A549 (cell line): ENCODE results near the gene IGF2. TPM values are rescaled to one million over a fixed set of nuclear protein-coding genes. Genes with fewer than 3 reads are reported as not detected.
A peak's percentile ranks its signal among the peaks of the same experiment; 100 is the strongest.

ENCODE experiments used
- ATAC-seq, 2 experiments: fragments of 200-7000 bp in 1 of 2; fragments of >200 bp in 1 of 2; cut with Nextera tagmentation in 1 of 2; cut with Tn5 transposase in 1 of 2; 3 replicates each; pipeline versions ENCODE4 v1.8.0 to v1.9.1; 2018 to 2020; ENCODE audit warnings: mild to moderate bottlenecking in 1 of 2, moderate library complexity in 1 of 2
- CTCF ChIA-PET: fragments of 300-600 bp; sonication (Branson Sonifier 250); formaldehyde crosslinking; extraction: SDS; loops from one replicate; lab custom pipeline; 2021; ENCODE audit warnings: antibody characterized with exemption, inconsistent platforms; lab: Yijun Ruan, JAX
- POLR2A ChIA-PET: fragments of 350-600 bp; formaldehyde crosslinking; extraction: SDS; loops from one replicate; lab custom pipeline; 2021; ENCODE audit warnings: antibody characterized with exemption, inconsistent platforms; lab: Yijun Ruan, JAX
- DNase-seq, 2 experiments: peaks; one replicate each; pipeline versions ENCODE4 v3.0.0 to v3.0.0-alpha.2; 2011 to 2016; ENCODE audit warnings: low read depth in 1 of 2, low spot score in 1 of 2
- FAIRE-seq: peaks from 2 replicates; lab custom pipeline; 2011; peaks lifted over from hg19 to GRCh38; lab: Jason Lieb, UNC
- H3K27ac ChIP-seq, 2 experiments: fragments of >200 bp; sonication (Bioruptor Twin); formaldehyde crosslinking; 3 replicates each; pipeline ENCODE4 v1.5.1; 2016 to 2017
- H3K4me1 ChIP-seq: fragments of >200 bp; sonication (Bioruptor Twin); formaldehyde crosslinking; 3 replicates; pipeline ENCODE4 v1.6.1; 2016
- H3K4me2 ChIP-seq: fragments of >200 bp; sonication (Bioruptor Twin); formaldehyde crosslinking; 3 replicates; pipeline ENCODE4 v1.6.1; 2016
- H3K4me3 ChIP-seq: fragments of >200 bp; sonication (Bioruptor Twin); formaldehyde crosslinking; 3 replicates; pipeline ENCODE4 v1.5.1; 2016
- H3K9me3 ChIP-seq: fragments of >200 bp; sonication (Bioruptor Twin); formaldehyde crosslinking; 3 replicates; pipeline ENCODE4 v1.6.1; 2016
- ATOH8 ChIP-seq: fragments of 250-450 bp; sonication (Bioruptor Pico); IDR thresholded peaks from 2 replicates; pipeline ENCODE4 v1.5.0; 2020; ENCODE audit warnings: low read depth, mild to moderate bottlenecking, moderate library complexity
- CHD2 ChIP-seq: fragments of 150-350 bp; IDR thresholded peaks from 2 replicates; pipeline ENCODE4 v1.6.1; 2014; ENCODE audit warnings: low read length; ENCODE audit not compliant: partially characterized antibody
- E2F6 ChIP-seq: IDR thresholded peaks from 2 replicates; pipeline ENCODE4 v1.6.1; 2012; ENCODE audit warnings: low read depth, borderline replicate concordance
- ESRRA ChIP-seq: fragments of 150-350 bp; IDR thresholded peaks from 2 replicates; pipeline ENCODE4 v1.6.1; 2014; ENCODE audit warnings: mild to moderate bottlenecking, low read length, borderline replicate concordance
- FOSB ChIP-seq: fragments of 250-450 bp; sonication (Bioruptor Pico); IDR thresholded peaks from 2 replicates; pipeline ENCODE4 v1.5.0; 2020; ENCODE audit warnings: mild to moderate bottlenecking, moderate library complexity
- HDAC2 ChIP-seq: fragments of 200-600 bp; sonication (generic); IDR thresholded peaks from 2 replicates; pipeline ENCODE4 v1.6.1; 2016
- HES2 ChIP-seq: fragments of >200 bp; sonication (Bioruptor Twin); formaldehyde crosslinking; IDR thresholded peaks from 2 replicates; pipeline ENCODE4 v1.6.1; 2016
- HOXB13 ChIP-seq: fragments of 250-450 bp; sonication (Bioruptor Pico); IDR thresholded peaks from 2 replicates; pipeline ENCODE4 v1.5.0; 2020; ENCODE audit warnings: low read depth, mild to moderate bottlenecking, moderate library complexity
- HOXB5 ChIP-seq: fragments of 250-450 bp; sonication (Bioruptor Pico); IDR thresholded peaks from 2 replicates; pipeline ENCODE4 v1.5.0; 2020; ENCODE audit warnings: mild to moderate bottlenecking, moderate library complexity
- JUN ChIP-seq, 2 experiments: fragments of >200 bp; sonication (Bioruptor Twin); formaldehyde crosslinking; IDR thresholded peaks; 2 replicates in 1 of 2; 3 replicates in 1 of 2; pipeline ENCODE4 v1.6.1; 2016 to 2017
- MAFK ChIP-seq: fragments of 450-650 bp; IDR thresholded peaks from 2 replicates; pipeline ENCODE4 v1.6.1; 2014; ENCODE audit not compliant: partially characterized antibody
- MAX ChIP-seq: IDR thresholded peaks from 2 replicates; pipeline ENCODE4 v1.6.1; 2012
- REST ChIP-seq: fragments of 200-600 bp; sonication (generic); IDR thresholded peaks from 2 replicates; pipeline ENCODE4 v1.6.1; 2016; ENCODE audit warnings: antibody characterized with exemption, mild to moderate bottlenecking, moderate library complexity
- ZFP36 ChIP-seq: fragments of 450-650 bp; IDR thresholded peaks from 2 replicates; pipeline ENCODE4 v1.6.1; 2014; ENCODE audit warnings: borderline replicate concordance; ENCODE audit not compliant: partially characterized antibody
- WGBS: methylation state at CpG from one replicate; pipeline ENCODE4 v1.1.6; 2017; ENCODE audit errors: missing lambda C conversion rate; 5-methylcytosine and 5-hydroxymethylcytosine counted together
- polyA plus RNA-seq, 4 experiments: library from polyadenylated mRNA; depleted of rRNA in 3 of 4; stranded (reverse); fragments of >200 nt; fragmentation: RNase III in 1 of 4; extraction: RNeasy Plus Mini Kit Qiagen cat#74134 plus additional on column Dnase treatment in 1 of 4; gene quantifications; 2 replicates in 3 of 4; 3 replicates in 1 of 4; pipeline ENCODE4 v1.2.3, GENCODE V29; 2011 to 2017

Gene IGF2
- polyA plus RNA-seq, 2 of the 4 experiments (the other 2 are of a cell fraction) = 2.0 to 2.9 TPM

GRCh38 chr11:2180347-2180746, 41.2 kb upstream of the IGF2 start:
- CTCF ChIA-PET = interaction anchor here (1.0 to 2.2 kb wide), 4 partner anchors 14 to 317 kb away, joined by 3 to 7 read pairs (median 4); no protein-coding TSS in a partner anchor
- POLR2A ChIA-PET = no interaction called here
- Histone ChIP-seq H3K4me1 (peaks cover 26% of the 10 kb centered on the region), H3K27ac (peak overlapping the region in 1 of 2 experiments; percentile 75; a peak in 2 of 6 replicates), H3K4me2 (peak overlapping the region; percentile 36; the same call in 2 of the 3 replicates), H3K9me3 (no peaks in the 10 kb centered on the region), H3K4me3 (no peak overlapping the region)
- FAIRE-seq (no peak), ATAC-seq (no peak), DNase-seq (no peak)
- TF ChIP-seq HOXB13 = no peak
- no peak for TF ChIP-seq MAFK
- TF ChIP-seq ATOH8 = no peak
- TF ChIP-seq E2F6 = no peak
- no peak for TF ChIP-seq FOSB (CRISPR knock-in tag)
- no peak for TF ChIP-seq HES2
- no peak for TF ChIP-seq ESRRA
- no peak for TF ChIP-seq HDAC2
- WGBS = 73% methylated on average over 13 of the region's 15 CpGs

GRCh38 chr11:2179516-2179915, 40.3 kb upstream of the IGF2 start:
- 0 out of 6 replicates have a peak overlapping the region, but pooled peaks of 1 of the 2 experiments have one; percentile 17 for H3K27ac ChIP-seq
- DNase-seq = no peak
- 90% methylated on average over 7 of the region's 10 CpGs for WGBS

More at GRCh38 chr11:2179516-2179915, 40.3 kb upstream of the IGF2 start:
- TF ChIP-seq CHD2 (no peak), ESRRA (no peak), HOXB13 (no peak), ZFP36 (no peak), HOXB5 (CRISPR knock-in tag) (no peak), MAX (no peak), JUN (IDR thresholded peaks at IDR 0.05) (no peak), REST (no peak)
- ChIA-PET CTCF (interaction anchor here (0.7 to 2.2 kb wide), 5 partner anchors 14 to 316 kb away, joined by 3 to 7 read pairs (median 3); no protein-coding TSS in a partner anchor), POLR2A (no interaction called here)
- no peak for ATAC-seq
- FAIRE-seq = no peak
- Histone ChIP-seq H3K4me3 (no peak overlapping the region), H3K9me3 (no peaks in the 10 kb centered on the region), H3K4me1 (peaks cover 26% of the 10 kb centered on the region), H3K4me2 (no peak overlapping the region)
